Astrocyte (in vitro differentiated cells and primary cell): Measurements from ENCODE around the gene KCNJ12.

Experiments used
- EZH2 ChIP-seq: IDR thresholded peaks from 2 replicates; pipeline ENCODE4 v1.6.1; 2012; ENCODE audit warnings: mild to moderate bottlenecking, low read length, inconsistent platforms; ENCODE audit not compliant: insufficient read depth
- TF ChIP-seq, protein P1 (sequence below): IDR thresholded peaks from 2 replicates; pipeline ENCODE4 v1.5.1; 2011; ENCODE audit warnings: low read depth, mild to moderate bottlenecking, inconsistent platforms, low read length, moderate library complexity; ENCODE audit not compliant: insufficient read depth

DNA sequence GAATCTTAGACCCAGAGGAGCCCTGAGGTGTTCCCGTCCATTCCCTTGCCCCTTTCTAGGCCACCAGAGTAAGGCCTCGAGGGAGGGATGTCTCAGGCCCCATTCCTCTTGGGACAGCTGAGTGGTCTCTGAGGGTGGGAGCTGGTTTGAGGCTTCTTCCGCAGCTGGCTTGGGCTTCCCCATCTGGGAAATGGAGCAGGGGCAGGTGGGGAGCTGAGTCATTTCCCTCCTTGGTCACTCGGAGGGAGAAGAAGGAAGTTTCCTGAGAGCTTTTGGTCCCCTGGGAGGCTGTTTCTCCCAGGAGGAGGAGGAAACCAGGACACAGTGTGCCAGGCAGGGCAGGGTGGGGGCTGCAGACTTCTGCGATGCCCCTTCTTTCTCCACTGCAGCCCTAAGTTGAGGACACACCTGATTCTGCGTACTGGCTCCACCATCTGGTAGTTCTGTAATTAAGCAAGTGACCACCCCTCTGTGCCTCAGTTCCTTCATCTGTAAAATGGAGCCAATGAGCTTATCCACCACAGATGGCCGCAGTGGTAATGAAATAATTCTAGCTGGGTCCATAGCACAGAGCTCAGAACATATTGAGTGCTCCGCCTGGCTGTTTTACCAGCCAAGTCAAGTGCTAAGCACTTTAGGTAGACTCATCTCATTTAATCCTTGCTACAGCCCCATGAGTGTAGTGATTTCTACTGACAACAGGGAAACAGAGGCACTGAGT, 1.6 kb upstream of the KCNJ12 start:
- TF ChIP-seq, protein P1, sequence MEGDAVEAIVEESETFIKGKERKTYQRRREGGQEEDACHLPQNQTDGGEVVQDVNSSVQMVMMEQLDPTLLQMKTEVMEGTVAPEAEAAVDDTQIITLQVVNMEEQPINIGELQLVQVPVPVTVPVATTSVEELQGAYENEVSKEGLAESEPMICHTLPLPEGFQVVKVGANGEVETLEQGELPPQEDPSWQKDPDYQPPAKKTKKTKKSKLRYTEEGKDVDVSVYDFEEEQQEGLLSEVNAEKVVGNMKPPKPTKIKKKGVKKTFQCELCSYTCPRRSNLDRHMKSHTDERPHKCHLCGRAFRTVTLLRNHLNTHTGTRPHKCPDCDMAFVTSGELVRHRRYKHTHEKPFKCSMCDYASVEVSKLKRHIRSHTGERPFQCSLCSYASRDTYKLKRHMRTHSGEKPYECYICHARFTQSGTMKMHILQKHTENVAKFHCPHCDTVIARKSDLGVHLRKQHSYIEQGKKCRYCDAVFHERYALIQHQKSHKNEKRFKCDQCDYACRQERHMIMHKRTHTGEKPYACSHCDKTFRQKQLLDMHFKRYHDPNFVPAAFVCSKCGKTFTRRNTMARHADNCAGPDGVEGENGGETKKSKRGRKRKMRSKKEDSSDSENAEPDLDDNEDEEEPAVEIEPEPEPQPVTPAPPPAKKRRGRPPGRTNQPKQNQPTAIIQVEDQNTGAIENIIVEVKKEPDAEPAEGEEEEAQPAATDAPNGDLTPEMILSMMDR: no peak
- TF ChIP-seq EZH2: no peak
